Neural cell (in vitro differentiated cells): ENCODE data around the gene ADAT3. TPM values are rescaled to one million over a fixed set of nuclear protein-coding genes. Genes with fewer than 3 reads are reported as not detected.

ENCODE experiments used
- H2AFZ ChIP-seq: fragments of 200-600, 300-800 bp; sonication (generic), shearing (Covaris generic); 2 replicates; pipeline ENCODE4 v1.6.0; 2014; ENCODE audit warnings: low read depth, mild to moderate bottlenecking, antibody characterized with exemption, low read length, moderate library complexity
- H3F3A ChIP-seq: fragments of 200-600 bp; shearing (Covaris generic); 2 replicates; pipeline ENCODE4 v1.6.1; 2016; ENCODE audit warnings: mild to moderate bottlenecking, moderate library complexity, mixed read lengths, antibody characterized with exemption, low read length; ENCODE audit not compliant: insufficient read depth, poor library complexity, severe bottlenecking
- H3K27ac ChIP-seq: fragments of 200-600, 300-800 bp; sonication (generic), shearing (Covaris generic); 2 replicates; pipeline ENCODE4 v1.5.1; 2014; ENCODE audit warnings: mild to moderate bottlenecking, low read length, moderate library complexity
- H3K27me3 ChIP-seq: fragments of 300-800, 200-600 bp; sonication (generic), shearing (Covaris generic); 2 replicates; pipeline ENCODE4 v1.6.0; 2014; ENCODE audit warnings: mild to moderate bottlenecking, low read depth, low read length, moderate library complexity; ENCODE audit not compliant: insufficient read depth
- H3K36me3 ChIP-seq: fragments of 300-800, 200-600 bp; sonication (generic), shearing (Covaris generic); 2 replicates; pipeline ENCODE4 v1.5.1; 2014; ENCODE audit warnings: mild to moderate bottlenecking, antibody characterized with exemption, low read length, moderate library complexity; ENCODE audit not compliant: insufficient read depth
- H3K4me2 ChIP-seq: fragments of 300-800, 200-600 bp; sonication (generic), shearing (Covaris generic); 2 replicates; pipeline ENCODE4 v1.6.0; 2014; ENCODE audit warnings: mild to moderate bottlenecking, low read length
- H3K4me3 ChIP-seq: fragments of 300-800, 200-600 bp; sonication (generic), shearing (Covaris generic); 2 replicates; pipeline ENCODE4 v1.5.1; 2014; ENCODE audit warnings: mild to moderate bottlenecking, low read length, moderate library complexity
- H3K79me2 ChIP-seq: fragments of 200-600 bp; shearing (Covaris generic); replicated peaks from 2 replicates; pipeline ENCODE4 v1.6.0; 2014; ENCODE audit warnings: mild to moderate bottlenecking, low read length, moderate library complexity; ENCODE audit not compliant: insufficient read depth
- H3K9ac ChIP-seq: fragments of 300-800, 200-600 bp; sonication (generic), shearing (Covaris generic); 2 replicates; pipeline ENCODE4 v1.6.1; 2016; ENCODE audit warnings: mild to moderate bottlenecking, low read length, mixed read lengths
- H3K9me2 ChIP-seq: fragments of 200-600 bp; shearing (Covaris generic); 2 replicates; pipeline ENCODE4 v1.6.1; 2016; ENCODE audit warnings: mild to moderate bottlenecking, low read length, mixed read lengths; ENCODE audit not compliant: insufficient read depth
- H3K9me3 ChIP-seq: fragments of 200-600, 300-800 bp; sonication (generic), shearing (Covaris generic); 2 replicates; pipeline ENCODE4 v1.6.1; 2016; ENCODE audit warnings: mild to moderate bottlenecking, mixed run types, low read length, moderate library complexity, mixed read lengths
- H4K20me1 ChIP-seq: fragments of 200-600 bp; shearing (Covaris generic); 2 replicates; pipeline ENCODE4 v1.6.1; 2016; ENCODE audit warnings: mild to moderate bottlenecking, mixed run types; ENCODE audit not compliant: insufficient read depth
- EP300 ChIP-seq: fragments of 450-650 bp; conservative IDR thresholded peaks from 2 replicates; pipeline ENCODE4 v1.6.1; 2014; ENCODE audit warnings: antibody characterized with exemption, mild to moderate bottlenecking, moderate library complexity; ENCODE audit not compliant: poor library complexity, severe bottlenecking
- EZH2 ChIP-seq: fragments of 200-600, 300-800 bp; shearing (Covaris generic), sonication (generic); IDR thresholded peaks from 2 replicates; pipeline ENCODE4 v1.6.1; 2014; ENCODE audit warnings: antibody characterized with exemption, low read length, borderline replicate concordance, mild to moderate bottlenecking; ENCODE audit not compliant: insufficient read depth, poor library complexity, severe bottlenecking
- MXI1 ChIP-seq: fragments of 450-650 bp; conservative IDR thresholded peaks from 2 replicates; pipeline ENCODE4 v1.6.1; 2014; ENCODE audit warnings: antibody characterized with exemption, mild to moderate bottlenecking; ENCODE audit not compliant: poor library complexity, severe bottlenecking
- POLR2AphosphoS5 ChIP-seq: IDR thresholded peaks from 2 replicates; pipeline ENCODE4 v1.6.1; 2012
- RAD21 ChIP-seq: fragments of 450-650 bp; conservative IDR thresholded peaks from 2 replicates; pipeline ENCODE4 v1.6.1; 2014; ENCODE audit warnings: antibody characterized with exemption, mild to moderate bottlenecking, moderate library complexity
- SMC3 ChIP-seq: fragments of 450-650 bp; conservative IDR thresholded peaks from 2 replicates; pipeline ENCODE4 v1.6.1; 2014; ENCODE audit warnings: antibody characterized with exemption, mild to moderate bottlenecking, moderate library complexity; ENCODE audit not compliant: poor library complexity
- TAF1 ChIP-seq: IDR thresholded peaks from 2 replicates; pipeline ENCODE4 v1.6.1; 2012; ENCODE audit warnings: low read depth
- polyA plus RNA-seq: library from polyadenylated mRNA; depleted of rRNA; stranded (reverse); fragments of >200 nt; gene quantifications from 2 replicates; pipeline ENCODE4 v1.2.3, GENCODE V29; 2014
- TF ChIP-seq, protein P1 (sequence below): IDR thresholded peaks from 2 replicates; pipeline ENCODE4 v1.6.1; 2012; ENCODE audit warnings: borderline replicate concordance
- TF ChIP-seq, protein P2 (sequence below): fragments of 450-650 bp; IDR thresholded peaks from 2 replicates; pipeline ENCODE4 v1.5.1; 2014; ENCODE audit warnings: antibody characterized with exemption, mild to moderate bottlenecking, moderate library complexity; ENCODE audit not compliant: poor library complexity, severe bottlenecking

Gene ADAT3
- polyA plus RNA-seq, 1 donor from 2014 or later, result 1.6 TPM

DNA sequence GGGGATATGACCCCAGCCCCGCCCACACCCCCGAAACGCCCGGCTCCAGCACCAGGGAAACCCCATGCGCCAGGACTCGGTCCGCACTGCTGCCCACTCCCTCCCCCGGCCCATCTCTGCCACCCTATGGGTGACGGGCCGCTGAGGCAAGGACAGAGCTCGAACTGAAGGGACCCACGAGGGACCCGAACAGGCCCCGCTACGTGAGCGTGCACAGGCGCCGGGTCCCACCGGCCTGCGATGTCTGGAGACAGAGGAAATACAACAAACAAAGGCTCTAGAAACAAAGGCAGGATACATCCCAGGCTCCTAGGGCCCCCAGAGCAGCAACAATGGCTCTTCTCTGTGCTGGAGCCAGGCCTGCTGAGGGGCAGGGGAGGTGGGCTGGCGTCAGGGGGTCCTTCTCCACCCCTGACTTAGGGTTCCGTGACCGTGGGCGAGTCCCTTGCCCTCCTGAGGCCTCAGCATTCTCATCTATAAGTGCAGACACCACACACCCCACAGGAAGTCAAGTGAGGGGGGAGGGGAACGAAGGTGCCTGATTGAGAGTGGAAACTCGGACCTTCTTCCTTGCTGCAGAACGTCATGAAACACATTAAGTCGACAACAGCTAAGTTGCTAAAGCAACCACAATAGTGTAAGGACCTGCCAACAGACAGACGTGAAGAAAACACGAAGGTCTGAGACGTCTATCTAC, 23.0 kb upstream of the ADAT3 start:
- H3K4me2 ChIP-seq, result no peak overlapping the region
- H3F3A ChIP-seq, result no peaks in the 10 kb centered on the region
- H4K20me1 ChIP-seq, result peaks cover 8% of the 10 kb centered on the region
- H3K27ac ChIP-seq, result no peak overlapping the region
- H3K9ac ChIP-seq, result no peak overlapping the region
- H3K27me3 ChIP-seq, result no peaks in the 10 kb centered on the region
- H3K36me3 ChIP-seq, result no peaks in the 10 kb centered on the region
- H2AFZ ChIP-seq, result no peak overlapping the region
- no peaks in the 10 kb centered on the region for H3K9me3 ChIP-seq
- peak overlapping the region; percentile 98 for H3K4me3 ChIP-seq
- peaks cover 27% of the 10 kb centered on the region for H3K79me2 ChIP-seq
- H3K9me2 ChIP-seq, result no peaks in the 10 kb centered on the region
- TF ChIP-seq TAF1 (no peak), POLR2AphosphoS5 (no peak), SMC3 (no peak)

DNA sequence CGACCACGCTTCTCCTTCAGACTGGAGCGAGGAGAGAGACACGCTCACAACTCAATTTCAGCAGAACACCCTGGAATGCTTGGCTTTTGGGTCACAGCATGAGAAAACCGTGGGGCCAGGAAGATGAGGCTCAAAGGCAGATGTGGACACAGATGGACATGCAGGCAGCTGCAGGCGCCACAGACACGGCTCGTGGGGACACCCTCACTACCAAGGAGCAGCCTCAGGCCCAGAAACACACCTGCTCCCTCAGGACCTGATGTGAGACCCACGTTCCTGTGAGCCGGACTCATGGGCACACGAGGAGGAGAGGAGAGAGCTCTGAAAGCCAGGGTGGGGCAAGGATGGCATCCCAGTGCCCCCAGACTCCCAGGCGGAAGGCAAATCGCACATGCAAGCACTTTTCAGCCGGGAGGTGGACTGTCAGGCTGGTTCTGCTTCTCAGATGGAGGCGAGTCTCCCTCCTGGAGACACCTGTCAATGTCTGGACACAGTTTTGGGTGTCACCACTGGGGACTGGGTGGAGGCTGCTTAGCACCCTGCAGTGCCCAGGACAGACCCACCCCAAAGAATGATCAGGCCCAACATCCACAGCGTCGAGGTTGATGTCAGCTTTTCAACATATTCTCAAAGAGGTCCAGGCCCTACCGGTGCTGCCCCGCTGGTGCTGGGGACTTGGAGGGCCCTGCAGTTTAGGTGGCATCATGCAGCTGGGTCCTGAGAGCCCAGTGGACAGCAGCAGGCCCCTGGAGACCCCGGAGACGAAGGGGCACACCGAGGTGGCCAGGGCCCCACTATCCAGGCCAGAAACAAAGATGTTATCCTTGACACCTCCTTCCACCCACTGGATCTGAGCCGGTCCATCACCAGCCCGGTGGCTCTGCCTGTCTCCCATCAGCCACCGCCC, 22.2 kb upstream of the ADAT3 start:
- Histone ChIP-seq H3K9me3 (no peaks in the 10 kb centered on the region), H3K9ac (peak overlapping the region; percentile 88), H3K4me2 (peak overlapping the region; percentile 83), H3K4me3 (peak overlapping the region; percentile 98), H3K79me2 (peaks cover 27% of the 10 kb centered on the region), H3K36me3 (no peaks in the 10 kb centered on the region), H3F3A (no peaks in the 10 kb centered on the region), H4K20me1 (peaks cover 8% of the 10 kb centered on the region), H3K27me3 (no peaks in the 10 kb centered on the region), H2AFZ (no peak overlapping the region), H3K27ac (no peak overlapping the region), H3K9me2 (no peaks in the 10 kb centered on the region)
- TF ChIP-seq TAF1 (no peak), EZH2 (no peak), EP300 (no peak), MXI1 (no peak), RAD21 (no peak)

DNA sequence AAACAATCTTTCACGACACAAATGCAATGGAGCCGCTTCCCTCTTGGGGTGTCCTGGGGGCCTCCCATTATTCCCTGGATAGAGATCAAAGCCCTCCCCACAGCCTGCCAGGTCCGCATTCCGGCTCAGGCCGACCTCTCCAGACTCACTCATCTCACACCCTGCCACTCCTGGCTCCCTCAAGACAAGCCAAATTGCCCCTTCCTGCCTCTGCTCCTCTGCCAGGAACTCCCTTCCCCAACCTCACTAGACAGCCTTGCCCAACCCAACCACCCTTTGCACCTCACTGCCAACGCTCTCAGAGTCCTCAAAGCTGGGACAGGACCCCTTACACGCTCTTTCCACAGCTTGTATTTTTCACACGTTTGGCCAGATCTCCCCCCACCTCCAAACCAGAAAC, 21.4 kb upstream of the ADAT3 start:
- H3K27me3 ChIP-seq, result no peaks in the 10 kb centered on the region
- H3K4me3 ChIP-seq, result peak overlapping the region; percentile 98
- no peaks in the 10 kb centered on the region for H3K9me3 ChIP-seq
- no peaks in the 10 kb centered on the region for H3F3A ChIP-seq
- no peak for TF ChIP-seq MXI1
- TF ChIP-seq TAF1, result no peak
- TF ChIP-seq, protein P1, sequence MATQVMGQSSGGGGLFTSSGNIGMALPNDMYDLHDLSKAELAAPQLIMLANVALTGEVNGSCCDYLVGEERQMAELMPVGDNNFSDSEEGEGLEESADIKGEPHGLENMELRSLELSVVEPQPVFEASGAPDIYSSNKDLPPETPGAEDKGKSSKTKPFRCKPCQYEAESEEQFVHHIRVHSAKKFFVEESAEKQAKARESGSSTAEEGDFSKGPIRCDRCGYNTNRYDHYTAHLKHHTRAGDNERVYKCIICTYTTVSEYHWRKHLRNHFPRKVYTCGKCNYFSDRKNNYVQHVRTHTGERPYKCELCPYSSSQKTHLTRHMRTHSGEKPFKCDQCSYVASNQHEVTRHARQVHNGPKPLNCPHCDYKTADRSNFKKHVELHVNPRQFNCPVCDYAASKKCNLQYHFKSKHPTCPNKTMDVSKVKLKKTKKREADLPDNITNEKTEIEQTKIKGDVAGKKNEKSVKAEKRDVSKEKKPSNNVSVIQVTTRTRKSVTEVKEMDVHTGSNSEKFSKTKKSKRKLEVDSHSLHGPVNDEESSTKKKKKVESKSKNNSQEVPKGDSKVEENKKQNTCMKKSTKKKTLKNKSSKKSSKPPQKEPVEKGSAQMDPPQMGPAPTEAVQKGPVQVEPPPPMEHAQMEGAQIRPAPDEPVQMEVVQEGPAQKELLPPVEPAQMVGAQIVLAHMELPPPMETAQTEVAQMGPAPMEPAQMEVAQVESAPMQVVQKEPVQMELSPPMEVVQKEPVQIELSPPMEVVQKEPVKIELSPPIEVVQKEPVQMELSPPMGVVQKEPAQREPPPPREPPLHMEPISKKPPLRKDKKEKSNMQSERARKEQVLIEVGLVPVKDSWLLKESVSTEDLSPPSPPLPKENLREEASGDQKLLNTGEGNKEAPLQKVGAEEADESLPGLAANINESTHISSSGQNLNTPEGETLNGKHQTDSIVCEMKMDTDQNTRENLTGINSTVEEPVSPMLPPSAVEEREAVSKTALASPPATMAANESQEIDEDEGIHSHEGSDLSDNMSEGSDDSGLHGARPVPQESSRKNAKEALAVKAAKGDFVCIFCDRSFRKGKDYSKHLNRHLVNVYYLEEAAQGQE, result no peak
- no peak for TF ChIP-seq SMC3
- TF ChIP-seq RAD21, result no peak
- TF ChIP-seq, protein P2, sequence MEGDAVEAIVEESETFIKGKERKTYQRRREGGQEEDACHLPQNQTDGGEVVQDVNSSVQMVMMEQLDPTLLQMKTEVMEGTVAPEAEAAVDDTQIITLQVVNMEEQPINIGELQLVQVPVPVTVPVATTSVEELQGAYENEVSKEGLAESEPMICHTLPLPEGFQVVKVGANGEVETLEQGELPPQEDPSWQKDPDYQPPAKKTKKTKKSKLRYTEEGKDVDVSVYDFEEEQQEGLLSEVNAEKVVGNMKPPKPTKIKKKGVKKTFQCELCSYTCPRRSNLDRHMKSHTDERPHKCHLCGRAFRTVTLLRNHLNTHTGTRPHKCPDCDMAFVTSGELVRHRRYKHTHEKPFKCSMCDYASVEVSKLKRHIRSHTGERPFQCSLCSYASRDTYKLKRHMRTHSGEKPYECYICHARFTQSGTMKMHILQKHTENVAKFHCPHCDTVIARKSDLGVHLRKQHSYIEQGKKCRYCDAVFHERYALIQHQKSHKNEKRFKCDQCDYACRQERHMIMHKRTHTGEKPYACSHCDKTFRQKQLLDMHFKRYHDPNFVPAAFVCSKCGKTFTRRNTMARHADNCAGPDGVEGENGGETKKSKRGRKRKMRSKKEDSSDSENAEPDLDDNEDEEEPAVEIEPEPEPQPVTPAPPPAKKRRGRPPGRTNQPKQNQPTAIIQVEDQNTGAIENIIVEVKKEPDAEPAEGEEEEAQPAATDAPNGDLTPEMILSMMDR, result no peak
- TF ChIP-seq POLR2AphosphoS5, result no peak
- no peak for TF ChIP-seq EP300
- no peak for TF ChIP-seq EZH2
- no peak overlapping the region for H3K27ac ChIP-seq
- no peaks in the 10 kb centered on the region for H3K36me3 ChIP-seq
- peak overlapping the region; percentile 83 for H3K4me2 ChIP-seq
- peaks cover 8% of the 10 kb centered on the region for H4K20me1 ChIP-seq
- H3K9me2 ChIP-seq, result no peaks in the 10 kb centered on the region
- H2AFZ ChIP-seq, result no peak overlapping the region
- H3K79me2 ChIP-seq, result peaks cover 27% of the 10 kb centered on the region
- peak overlapping the region; percentile 88 for H3K9ac ChIP-seq
